Stomach (tissue), 9 donors: Measurements from ENCODE around the gene RNF133. TPM values are rescaled to one million over a fixed set of nuclear protein-coding genes. Genes with fewer than 3 reads are reported as not detected.

Experiments used
- DNase-seq, 2 donors: peaks; one replicate each; pipeline versions ENCODE4 v3.0.0 to v3.0.0-alpha.2; 2013 to 2019
- H3K27ac ChIP-seq, 5 donors: fragments of 200-600 bp in 4 of 5; sonication (generic) in 4 of 5; one replicate each; pipeline ENCODE4 v1.5.1; 2013 to 2019; ENCODE audit warnings: mild to moderate bottlenecking in 1 of 5, moderate library complexity in 1 of 5
- H3K27me3 ChIP-seq, 3 donors: fragments of 200-600 bp; sonication (generic); one replicate each; pipeline ENCODE4 v1.5.1; 2017 to 2019; ENCODE audit warnings: mixed run types in 1 of 3
- H3K36me3 ChIP-seq, 4 donors: fragments of 200-600 bp; sonication (generic); 1 replicate in 3 of 4; 2 replicates in 1 of 4; pipeline ENCODE4 v1.5.1; 2016 to 2019
- H3K4me1 ChIP-seq, 4 donors: fragments of 200-600 bp; sonication (generic); one replicate each; pipeline ENCODE4 v1.5.1; 2016 to 2019
- H3K4me3 ChIP-seq, 4 donors: fragments of 200-600 bp; sonication (generic) in 3 of 4; one replicate each; pipeline ENCODE4 v1.5.1; 2016 to 2019; ENCODE audit warnings: mild to moderate bottlenecking in 1 of 4
- H3K9me3 ChIP-seq, 4 donors: fragments of 200-600 bp; sonication (generic); one replicate each; pipeline ENCODE4 v1.5.1; 2016 to 2019
- EP300 ChIP-seq: sonication (generic); formaldehyde crosslinking; IDR thresholded peaks from one replicate; pipeline ENCODE4 v1.6.1; 2017; ENCODE audit warnings: antibody characterized with exemption
- POLR2A ChIP-seq, 4 donors: fragments of 450-650 bp; IDR thresholded peaks; one replicate each; pipeline ENCODE4 v1.6.1; 2016; ENCODE audit warnings: antibody characterized with exemption in 4 of 4, control low read depth in 2 of 4, mild to moderate bottlenecking in 1 of 4, moderate library complexity in 1 of 4
- POLR2AphosphoS5 ChIP-seq, 3 donors: sonication (generic); formaldehyde crosslinking; IDR thresholded peaks; one replicate each; pipeline ENCODE4 v1.6.1; 2016; ENCODE audit warnings: antibody characterized with exemption in 3 of 3
- WGBS, 5 donors: extraction: QIAGEN DNeasy Blood & Tissue Kit in 3 of 5; methylation state at CpG; one replicate each; pipeline versions ENCODE4 v1.1.5 to v1.1.7; 2013 to 2018; 5-methylcytosine and 5-hydroxymethylcytosine counted together
- intact Hi-C: fragments of 100-400 bp; cut with DNase I; formaldehyde crosslinking; loops from one replicate; pipeline ENCODE4 v1.15.1; 2023; ENCODE audit warnings: low total_unique reads
- polyA plus RNA-seq, 3 donors: library from polyadenylated mRNA; stranded (reverse); fragments of 200-250 nt; gene quantifications; one replicate each; pipeline ENCODE4 v1.2.3, GENCODE V29; 2013
- small RNA-seq, 4 donors: library from RNA; depleted of rRNA; stranded (forward); fragments of <200 nt; gene quantifications; one replicate each; pipeline ENCODE3, GENCODE V24; 2016
- total RNA-seq, 5 donors: library from RNA; depleted of rRNA; stranded (reverse); fragments of >200 nt; gene quantifications; one replicate each; pipeline versions ENCODE4 v1.1.0 to v1.2.3, GENCODE V29; 2014 to 2016
- TF ChIP-seq, protein P1 (sequence below), 7 experiments: fragments of 450-650 bp in 4 of 7; fragments of 200-600 bp in 3 of 7; sonication (generic) in 3 of 7; IDR thresholded peaks; one replicate each; pipeline ENCODE4 v1.5.1; 2016 to 2019; ENCODE audit warnings: antibody characterized with exemption in 7 of 7, control low read depth in 2 of 7, mild to moderate bottlenecking in 1 of 7
- donor health status: healthy with polysubstance abuse.
- donor health status: Bipolar disorder and iron deficiency.
- donor health status: healthy.

The RNF133 gene
- total and polyA plus RNA-seq, 8 donors: 0.58 to 15.8 (median 7.2) TPM; not detected in 3

DNA sequence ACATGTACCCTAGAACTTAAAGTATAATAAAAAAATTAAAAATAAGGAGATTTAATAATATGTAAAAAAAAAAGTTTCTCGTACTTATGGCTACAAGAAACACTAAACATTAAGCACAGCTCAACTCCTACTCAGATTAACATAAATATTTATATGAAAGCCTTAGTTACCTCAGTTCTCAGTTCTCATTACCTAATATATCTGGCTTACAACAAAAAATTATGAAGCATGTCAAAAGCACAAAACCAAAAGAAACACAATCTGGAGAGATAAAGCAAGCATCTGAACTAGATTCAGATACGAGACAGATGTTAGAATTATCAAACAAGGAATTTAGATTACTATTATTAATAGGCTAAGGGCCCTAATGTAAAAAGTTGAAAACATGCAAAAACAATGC, 40.1 kb downstream of the RNF133 start:
- intact Hi-C loops: no loop called here
- Histone ChIP-seq H3K27me3 (no peaks in the 10 kb centered on the region), H3K4me1 (peaks cover 0 to under 1% (median 0%) of the 10 kb centered on the region in 4 donors), H3K27ac (no peak overlapping the region), H3K4me3 (no peak overlapping the region), H3K36me3 (no peaks in the 10 kb centered on the region), H3K9me3 (no peaks in the 10 kb centered on the region)
- TF ChIP-seq POLR2A (IDR thresholded peaks at IDR 0.05) (no peak), EP300 (no peak), POLR2AphosphoS5 (IDR thresholded peaks at IDR 0.05) (no peak)
- TF ChIP-seq, protein P1, sequence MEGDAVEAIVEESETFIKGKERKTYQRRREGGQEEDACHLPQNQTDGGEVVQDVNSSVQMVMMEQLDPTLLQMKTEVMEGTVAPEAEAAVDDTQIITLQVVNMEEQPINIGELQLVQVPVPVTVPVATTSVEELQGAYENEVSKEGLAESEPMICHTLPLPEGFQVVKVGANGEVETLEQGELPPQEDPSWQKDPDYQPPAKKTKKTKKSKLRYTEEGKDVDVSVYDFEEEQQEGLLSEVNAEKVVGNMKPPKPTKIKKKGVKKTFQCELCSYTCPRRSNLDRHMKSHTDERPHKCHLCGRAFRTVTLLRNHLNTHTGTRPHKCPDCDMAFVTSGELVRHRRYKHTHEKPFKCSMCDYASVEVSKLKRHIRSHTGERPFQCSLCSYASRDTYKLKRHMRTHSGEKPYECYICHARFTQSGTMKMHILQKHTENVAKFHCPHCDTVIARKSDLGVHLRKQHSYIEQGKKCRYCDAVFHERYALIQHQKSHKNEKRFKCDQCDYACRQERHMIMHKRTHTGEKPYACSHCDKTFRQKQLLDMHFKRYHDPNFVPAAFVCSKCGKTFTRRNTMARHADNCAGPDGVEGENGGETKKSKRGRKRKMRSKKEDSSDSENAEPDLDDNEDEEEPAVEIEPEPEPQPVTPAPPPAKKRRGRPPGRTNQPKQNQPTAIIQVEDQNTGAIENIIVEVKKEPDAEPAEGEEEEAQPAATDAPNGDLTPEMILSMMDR (IDR thresholded peaks at IDR 0.05): no peak
- 66 to 90% (median 70%) methylated on average over 2 of the region's 2 CpGs for WGBS, 5 donors
- no peak for DNase-seq

GRCh38 chr7:122653685-122654084, 45.2 kb downstream of the RNF133 start:
- H3K36me3 ChIP-seq: no peaks in the 10 kb centered on the region
- no peak overlapping the region for H3K4me3 ChIP-seq
- H3K9me3 ChIP-seq: no peaks in the 10 kb centered on the region
- H3K27ac ChIP-seq: no peak overlapping the region
- no peak for DNase-seq
- H3K4me1 ChIP-seq: peaks cover 5 to 24% (median 11%) of the 10 kb centered on the region in 4 donors
- intact Hi-C loops: no loop called here
- no peak for TF ChIP-seq EP300
- no peak for TF ChIP-seq POLR2A (IDR thresholded peaks at IDR 0.05)
- no peak for TF ChIP-seq POLR2AphosphoS5 (IDR thresholded peaks at IDR 0.05)
- 81 to 85% (median 82%) methylated on average over 5 of the region's 5 CpGs for WGBS, 5 donors
- no peaks in the 10 kb centered on the region for H3K27me3 ChIP-seq

DNA sequence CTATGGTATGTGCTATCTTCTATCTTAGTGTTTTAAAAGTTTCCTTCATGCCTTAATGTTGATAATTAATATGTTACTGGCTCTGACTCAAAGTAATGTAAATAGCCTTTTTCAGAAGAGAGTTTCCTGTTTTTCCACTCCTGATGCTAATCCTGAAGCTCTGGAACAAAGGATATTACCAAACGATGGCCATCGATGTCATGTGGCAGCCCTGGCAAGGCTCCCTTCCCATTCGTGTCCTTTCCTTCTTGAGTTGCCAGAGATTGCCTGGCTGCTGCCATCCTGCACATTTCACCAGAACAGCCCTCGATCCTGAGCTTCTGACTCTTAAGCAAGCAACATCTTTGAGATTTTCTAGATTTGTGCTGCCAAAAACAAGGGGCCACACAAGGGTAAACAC, 46.0 kb downstream of the RNF133 start:
- peak overlapping the region in 4 of 5 donors; percentile 17 to 43 (median 29) for H3K27ac ChIP-seq
- DNase-seq: peak; percentile 52 to 66
- peaks cover 5 to 24% (median 11%) of the 10 kb centered on the region in 4 donors for H3K4me1 ChIP-seq
- no peak overlapping the region for H3K4me3 ChIP-seq
- H3K36me3 ChIP-seq: no peaks in the 10 kb centered on the region
- WGBS, 5 donors: 10 to 27% (median 22%) methylated on average over 4 of the region's 4 CpGs
- TF ChIP-seq POLR2AphosphoS5 (IDR thresholded peaks at IDR 0.05) (peak; percentile 6 to 50 (median 10)), EP300 (no peak), POLR2A (IDR thresholded peaks at IDR 0.05) (no peak)
- TF ChIP-seq, protein P1 (IDR thresholded peaks at IDR 0.05): no peak
- intact Hi-C loops: no loop called here
- no peaks in the 10 kb centered on the region for H3K9me3 ChIP-seq
- no peaks in the 10 kb centered on the region for H3K27me3 ChIP-seq

GRCh38 chr7:122651451-122651850, 47.5 kb downstream of the RNF133 start:
- Histone ChIP-seq H3K9me3 (no peaks in the 10 kb centered on the region), H3K4me1 (peaks cover 5 to 24% (median 11%) of the 10 kb centered on the region in 4 donors), H3K4me3 (no peak overlapping the region), H3K36me3 (no peaks in the 10 kb centered on the region), H3K27me3 (no peaks in the 10 kb centered on the region), H3K27ac (no peak overlapping the region)
- DNase-seq: no peak
- 66 to 78% (median 69%) methylated on average over 2 of the region's 2 CpGs for WGBS, 5 donors
- no peak for TF ChIP-seq EP300
- no peak for TF ChIP-seq POLR2AphosphoS5 (IDR thresholded peaks at IDR 0.05)
- TF ChIP-seq POLR2A (IDR thresholded peaks at IDR 0.05): no peak
- TF ChIP-seq, protein P1 (IDR thresholded peaks at IDR 0.05): no peak
- intact Hi-C loops: no loop called here

Small RNA genes within 50 kb of the gene (small RNA-seq; reads per million reads assigned to genes)
- 0 reads per million in 4 donors for gene AC006463.1

Other genes with a start within 250 kb of the RNF133 start
- gene RNF148, start 3.8 kb upstream of the RNF133 start, total RNA-seq: 10 to 100 TPM in 1 of 5 donors, 1 to 10 TPM in 2, not detected in 2; 2.9 to 10.3 (median 4.1) TPM
- gene RNF148, start 3.8 kb upstream of the RNF133 start, polyA plus RNA-seq: under 1 TPM in 1 of 3 donors, not detected in 2; 0.15 TPM
- 10 to 100 TPM; 26.3 to 57.8 (median 33.8) TPM for gene CADPS2, start 187.3 kb upstream of the RNF133 start, total RNA-seq
- 10 to 100 TPM in 2 of 3 donors, 1 to 10 TPM in 1; 7.0 to 18.9 (median 18.8) TPM for gene CADPS2, start 187.3 kb upstream of the RNF133 start, polyA plus RNA-seq